ENCODE results near the gene HMGB4.

The HMGB4 gene

GRCh38 chr1:33902486-33903209 is 38.8 kb downstream of the HMGB4 start:
- ATAC-seq (no peak), DNase-seq (no peak)
- Mint-ChIP-seq H3K9me3 (peaks cover 0 to 7% of the 10 kb centered on the region in 2 donors), H3K4me3 (no peak overlapping the region), H3K27ac (peak overlapping the region in 1 of 2 donors; percentile 15), H3K27me3 (peaks cover 25% of the 10 kb centered on the region), H3K4me1 (no peaks in the 10 kb centered on the region)

GRCh38 chr1:33903210-33903589 is 39.3 kb downstream of the HMGB4 start:
- DNase-seq = no peak

GRCh38 chr1:33905241-33905640 is 41.4 kb downstream of the HMGB4 start:
- no peak for DNase-seq
- H3K4me1 Mint-ChIP-seq = no peaks in the 10 kb centered on the region
- peak overlapping the region in 1 of 2 donors; percentile 59 for H3K27ac Mint-ChIP-seq
- H3K9me3 Mint-ChIP-seq = peaks cover 0 to 7% of the 10 kb centered on the region in 2 donors
- H3K4me3 Mint-ChIP-seq = no peak overlapping the region
- peaks cover 25% of the 10 kb centered on the region for H3K27me3 Mint-ChIP-seq
- no peak for ATAC-seq

More at GRCh38 chr1:33903210-33903589, 39.3 kb downstream of the HMGB4 start:
- Mint-ChIP-seq H3K27me3 (peaks cover 25% of the 10 kb centered on the region), H3K4me3 (no peak overlapping the region), H3K9me3 (peaks cover 0 to 7% of the 10 kb centered on the region in 2 donors), H3K4me1 (no peaks in the 10 kb centered on the region), H3K27ac (no peak overlapping the region)
- ATAC-seq = no peak

DNA sequence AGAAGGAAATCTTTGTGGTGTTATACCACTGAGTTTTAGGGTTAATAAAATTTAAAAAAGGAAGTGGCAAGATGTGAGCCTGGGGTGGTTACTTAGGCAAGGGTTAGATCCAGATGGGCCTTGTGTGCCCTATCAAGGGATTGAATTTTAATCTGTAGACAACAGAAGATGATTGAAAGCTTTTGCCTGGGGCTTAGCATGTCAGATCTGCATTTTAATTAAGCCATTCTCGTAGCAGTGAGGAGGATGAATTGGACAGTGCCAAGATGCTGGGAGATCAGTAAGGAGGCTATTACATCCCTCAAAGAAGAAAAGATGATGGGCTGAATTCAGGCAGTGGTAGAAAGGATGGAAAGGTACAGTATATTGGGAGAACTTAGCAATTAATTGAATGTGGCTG is 42.3 kb downstream of the HMGB4 start:
- DNase-seq (no peak), ATAC-seq (no peak)
- H3K4me1 Mint-ChIP-seq = no peaks in the 10 kb centered on the region

GRCh38 chr1:33908324-33908956 is 44.6 kb downstream of the HMGB4 start:
- Mint-ChIP-seq H3K9me3 (peaks cover 0 to 7% of the 10 kb centered on the region in 2 donors), H3K4me3 (no peak overlapping the region), H3K27ac (no peak overlapping the region), H3K4me1 (no peaks in the 10 kb centered on the region), H3K27me3 (peaks cover 31% of the 10 kb centered on the region)
- no peak for DNase-seq
- ATAC-seq = no peak

More for the DNA sequence above, 42.3 kb downstream of the HMGB4 start:
- Mint-ChIP-seq H3K9me3 (peaks cover 0 to 7% of the 10 kb centered on the region in 2 donors), H3K27me3 (peaks cover 25% of the 10 kb centered on the region), H3K4me3 (no peak overlapping the region), H3K27ac (no peak overlapping the region)

Data from stimulated activated naive CD8-positive, alpha-beta T cell treated with anti-CD3 and anti-CD28 coated beads, Interleukin-15, amount 100 ng/mL, for 72 hours (primary cell).